Measurements from ENCODE around the gene SH3D21.

SH3D21 gene

DNA sequence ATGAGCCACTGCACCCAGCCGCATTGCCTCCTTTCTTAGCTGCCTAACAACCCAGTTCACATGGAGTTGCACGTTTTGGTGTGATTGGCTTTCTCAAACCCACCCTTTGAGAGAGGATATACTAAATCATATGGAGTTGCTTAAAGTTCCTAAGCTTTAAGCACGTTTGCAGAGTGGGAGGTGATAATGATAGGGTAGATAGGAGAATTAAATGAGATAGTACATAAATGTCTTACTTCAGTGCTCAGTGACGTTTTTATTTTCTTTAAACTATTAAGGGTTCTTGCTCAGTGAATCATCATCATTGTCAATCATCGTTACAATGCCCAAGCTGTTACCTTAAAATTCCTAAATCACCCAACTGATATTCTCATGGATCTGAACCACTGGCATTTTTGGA is 2.9 kb upstream of the SH3D21 start:
- H3K9me3 ChIP-seq (ENCODE audit: insufficient read depth, low read depth, low read length) = no peaks in the 10 kb centered on the region
- H3K79me2 ChIP-seq (ENCODE audit: insufficient read depth, low read length) = no peaks in the 10 kb centered on the region
- H2AFZ ChIP-seq (ENCODE audit: low read length) = no peak overlapping the region
- H3K4me3 ChIP-seq (ENCODE audit: low read length, poor library complexity, severe bottlenecking) = no peak overlapping the region
- no peaks in the 10 kb centered on the region for H3K27me3 ChIP-seq (ENCODE audit: insufficient read depth, low read length, poor library complexity, severe bottlenecking)
- no peaks in the 10 kb centered on the region for H3F3A ChIP-seq (ENCODE audit: low read depth)
- H3K9ac ChIP-seq (ENCODE audit: low read depth, low read length, poor library complexity, severe bottlenecking) = no peak overlapping the region
- H3K4me2 ChIP-seq (ENCODE audit: low read depth, low read length, poor library complexity, severe bottlenecking) = no peak overlapping the region
- no peaks in the 10 kb centered on the region for H3K9me2 ChIP-seq (replicated peaks; ENCODE audit: low read depth, low read length)
- TF ChIP-seq, protein P1, sequence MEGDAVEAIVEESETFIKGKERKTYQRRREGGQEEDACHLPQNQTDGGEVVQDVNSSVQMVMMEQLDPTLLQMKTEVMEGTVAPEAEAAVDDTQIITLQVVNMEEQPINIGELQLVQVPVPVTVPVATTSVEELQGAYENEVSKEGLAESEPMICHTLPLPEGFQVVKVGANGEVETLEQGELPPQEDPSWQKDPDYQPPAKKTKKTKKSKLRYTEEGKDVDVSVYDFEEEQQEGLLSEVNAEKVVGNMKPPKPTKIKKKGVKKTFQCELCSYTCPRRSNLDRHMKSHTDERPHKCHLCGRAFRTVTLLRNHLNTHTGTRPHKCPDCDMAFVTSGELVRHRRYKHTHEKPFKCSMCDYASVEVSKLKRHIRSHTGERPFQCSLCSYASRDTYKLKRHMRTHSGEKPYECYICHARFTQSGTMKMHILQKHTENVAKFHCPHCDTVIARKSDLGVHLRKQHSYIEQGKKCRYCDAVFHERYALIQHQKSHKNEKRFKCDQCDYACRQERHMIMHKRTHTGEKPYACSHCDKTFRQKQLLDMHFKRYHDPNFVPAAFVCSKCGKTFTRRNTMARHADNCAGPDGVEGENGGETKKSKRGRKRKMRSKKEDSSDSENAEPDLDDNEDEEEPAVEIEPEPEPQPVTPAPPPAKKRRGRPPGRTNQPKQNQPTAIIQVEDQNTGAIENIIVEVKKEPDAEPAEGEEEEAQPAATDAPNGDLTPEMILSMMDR (conservative IDR thresholded peaks at IDR 0.05; ENCODE audit: low read length) = no peak
- no peaks in the 10 kb centered on the region for H3K4me1 ChIP-seq (ENCODE audit: insufficient read depth, low read length, poor library complexity, severe bottlenecking)
- peaks cover 71% of the 10 kb centered on the region; the same call in 1 of the 2 replicates for H3K36me3 ChIP-seq (ENCODE audit: insufficient read depth, low read length)
- no peaks in the 10 kb centered on the region for H4K20me1 ChIP-seq (ENCODE audit: insufficient read depth, low read length, poor library complexity, severe bottlenecking)

DNA sequence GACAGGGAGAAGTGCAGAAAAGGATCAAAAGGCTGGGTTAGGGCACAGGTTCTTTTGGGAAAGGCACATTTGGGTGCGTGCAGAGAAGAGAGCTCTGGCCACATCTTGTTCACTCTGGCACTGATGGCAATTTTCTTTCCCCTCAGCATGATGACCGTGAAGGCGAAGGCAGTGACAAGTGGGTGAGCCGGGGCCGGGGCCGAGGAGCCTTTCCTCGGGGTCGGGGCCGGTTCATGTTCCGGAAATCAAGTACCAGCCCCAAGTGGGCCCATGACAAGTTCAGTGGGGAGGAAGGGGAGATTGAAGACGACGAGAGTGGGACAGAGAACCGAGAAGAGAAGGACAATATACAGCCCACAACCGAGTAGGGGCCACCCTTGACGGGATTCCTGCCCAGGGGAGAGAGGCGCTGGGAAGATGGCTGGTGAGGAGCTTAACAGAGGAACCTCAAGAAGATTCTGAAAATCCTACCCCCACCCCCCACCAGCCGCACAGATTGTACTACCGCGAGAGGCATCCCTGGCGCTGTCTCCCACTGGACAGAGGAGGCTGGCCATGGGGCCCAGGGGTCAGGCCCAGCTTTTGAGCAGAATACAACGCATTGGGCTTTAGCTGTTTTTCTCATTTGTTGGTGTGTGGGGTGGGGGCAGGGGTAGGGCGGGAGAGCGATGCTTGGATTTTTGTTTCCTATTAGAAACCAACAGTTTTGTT is 2.4 kb upstream of the SH3D21 start:
- no peaks in the 10 kb centered on the region for H4K20me1 ChIP-seq (ENCODE audit: insufficient read depth, low read length, poor library complexity, severe bottlenecking)
- H3K4me2 ChIP-seq (ENCODE audit: low read depth, low read length, poor library complexity, severe bottlenecking) = no peak overlapping the region
- TF ChIP-seq, protein P1 (conservative IDR thresholded peaks at IDR 0.05; ENCODE audit: low read length) = no peak
- no peak for TF ChIP-seq EZH2phosphoT487 (IDR thresholded peaks at IDR 0.05; ENCODE audit: borderline replicate concordance)
- H2AFZ ChIP-seq (ENCODE audit: low read length) = no peak overlapping the region
- H3K27me3 ChIP-seq (ENCODE audit: insufficient read depth, low read length, poor library complexity, severe bottlenecking) = no peaks in the 10 kb centered on the region
- H3F3A ChIP-seq (ENCODE audit: low read depth) = no peaks in the 10 kb centered on the region
- H3K4me1 ChIP-seq (ENCODE audit: insufficient read depth, low read length, poor library complexity, severe bottlenecking) = no peaks in the 10 kb centered on the region
- H3K36me3 ChIP-seq (ENCODE audit: insufficient read depth, low read length) = peaks cover 65% of the 10 kb centered on the region; the same call in 1 of the 2 replicates
- H3K4me3 ChIP-seq (ENCODE audit: low read length, poor library complexity, severe bottlenecking) = no peak overlapping the region
- no peak overlapping the region for H3K9ac ChIP-seq (ENCODE audit: low read depth, low read length, poor library complexity, severe bottlenecking)
- H3K9me2 ChIP-seq (replicated peaks; ENCODE audit: low read depth, low read length) = no peaks in the 10 kb centered on the region
- no peaks in the 10 kb centered on the region for H3K9me3 ChIP-seq (ENCODE audit: insufficient read depth, low read depth, low read length)
- no peaks in the 10 kb centered on the region for H3K79me2 ChIP-seq (ENCODE audit: insufficient read depth, low read length)

DNA sequence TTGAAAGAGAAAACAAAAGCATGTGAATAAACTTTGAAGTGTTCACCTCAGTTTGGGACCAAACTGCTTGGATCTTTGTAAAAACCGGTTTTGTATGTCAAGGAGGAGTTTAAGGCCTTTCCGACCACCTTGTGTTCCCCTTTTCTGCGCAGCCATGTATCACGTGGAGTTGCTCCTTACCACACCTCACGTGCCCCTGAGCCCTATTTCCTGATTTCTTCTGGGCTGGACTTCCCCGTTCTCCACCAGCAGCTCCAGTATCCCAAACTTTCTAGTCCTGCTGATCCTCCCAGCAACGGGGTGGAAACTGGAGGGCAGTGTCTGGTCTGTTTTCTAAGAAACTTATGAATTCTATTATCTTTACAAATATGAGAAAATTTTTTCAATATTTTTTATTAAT is 1.6 kb upstream of the SH3D21 start:
- H3K4me2 ChIP-seq (ENCODE audit: low read depth, low read length, poor library complexity, severe bottlenecking) = no peak overlapping the region
- no peaks in the 10 kb centered on the region for H3K27me3 ChIP-seq (ENCODE audit: insufficient read depth, low read length, poor library complexity, severe bottlenecking)

More for the DNA sequence above, 1.6 kb upstream of the SH3D21 start:
- Histone ChIP-seq H3K79me2 (ENCODE audit: insufficient read depth, low read length) (no peaks in the 10 kb centered on the region), H3K4me3 (ENCODE audit: low read length, poor library complexity, severe bottlenecking) (no peak overlapping the region), H3K9me3 (ENCODE audit: insufficient read depth, low read depth, low read length) (no peaks in the 10 kb centered on the region), H3K9ac (ENCODE audit: low read depth, low read length, poor library complexity, severe bottlenecking) (no peak overlapping the region), H4K20me1 (ENCODE audit: insufficient read depth, low read length, poor library complexity, severe bottlenecking) (no peaks in the 10 kb centered on the region), H3K36me3 (ENCODE audit: insufficient read depth, low read length) (peaks cover 58% of the 10 kb centered on the region; the same call in 1 of the 2 replicates), H2AFZ (ENCODE audit: low read length) (no peak overlapping the region), H3K9me2 (replicated peaks; ENCODE audit: low read depth, low read length) (no peaks in the 10 kb centered on the region), H3F3A (ENCODE audit: low read depth) (no peaks in the 10 kb centered on the region), H3K4me1 (ENCODE audit: insufficient read depth, low read length, poor library complexity, severe bottlenecking) (no peaks in the 10 kb centered on the region)
- TF ChIP-seq, protein P1 (conservative IDR thresholded peaks at IDR 0.05; ENCODE audit: low read length) = no peak
- no peak for TF ChIP-seq EZH2phosphoT487 (IDR thresholded peaks at IDR 0.05; ENCODE audit: borderline replicate concordance)
